ENCODE results near the gene FILIP1L.

Gene FILIP1L

DNA sequence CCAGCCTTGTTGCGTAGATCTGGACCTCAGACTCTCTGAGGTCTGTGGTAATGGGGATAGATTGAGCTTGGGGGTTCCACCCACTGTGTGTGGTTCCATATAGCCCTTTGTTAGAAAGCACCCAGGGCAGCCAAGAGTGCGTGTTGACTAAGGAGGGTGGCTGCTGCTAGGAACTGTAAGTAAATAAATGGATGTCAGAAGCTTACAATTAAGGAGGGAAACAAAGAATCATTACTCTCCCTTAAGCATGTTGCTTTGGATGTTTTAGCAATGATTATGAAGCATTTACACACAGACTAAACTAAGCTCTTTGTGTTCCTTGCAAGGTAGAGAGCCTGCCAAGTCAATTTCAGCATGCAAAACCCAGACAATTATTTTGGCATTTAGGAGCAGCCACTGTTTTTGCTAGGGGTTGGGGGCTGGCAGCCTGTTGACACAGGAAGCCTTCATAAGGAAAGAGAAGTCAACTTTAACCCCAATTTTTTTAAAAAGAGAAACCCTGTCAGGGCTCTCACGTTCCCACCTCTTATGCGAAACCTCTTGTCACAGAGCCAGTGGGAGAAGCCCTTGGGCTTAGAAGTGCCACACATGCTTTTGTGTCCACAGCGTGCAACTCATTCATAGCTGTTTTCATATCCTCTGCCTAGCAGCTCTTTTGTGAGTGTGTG, 168.8 kb downstream of the FILIP1L start:
- DNase-seq, result no peak

DNA sequence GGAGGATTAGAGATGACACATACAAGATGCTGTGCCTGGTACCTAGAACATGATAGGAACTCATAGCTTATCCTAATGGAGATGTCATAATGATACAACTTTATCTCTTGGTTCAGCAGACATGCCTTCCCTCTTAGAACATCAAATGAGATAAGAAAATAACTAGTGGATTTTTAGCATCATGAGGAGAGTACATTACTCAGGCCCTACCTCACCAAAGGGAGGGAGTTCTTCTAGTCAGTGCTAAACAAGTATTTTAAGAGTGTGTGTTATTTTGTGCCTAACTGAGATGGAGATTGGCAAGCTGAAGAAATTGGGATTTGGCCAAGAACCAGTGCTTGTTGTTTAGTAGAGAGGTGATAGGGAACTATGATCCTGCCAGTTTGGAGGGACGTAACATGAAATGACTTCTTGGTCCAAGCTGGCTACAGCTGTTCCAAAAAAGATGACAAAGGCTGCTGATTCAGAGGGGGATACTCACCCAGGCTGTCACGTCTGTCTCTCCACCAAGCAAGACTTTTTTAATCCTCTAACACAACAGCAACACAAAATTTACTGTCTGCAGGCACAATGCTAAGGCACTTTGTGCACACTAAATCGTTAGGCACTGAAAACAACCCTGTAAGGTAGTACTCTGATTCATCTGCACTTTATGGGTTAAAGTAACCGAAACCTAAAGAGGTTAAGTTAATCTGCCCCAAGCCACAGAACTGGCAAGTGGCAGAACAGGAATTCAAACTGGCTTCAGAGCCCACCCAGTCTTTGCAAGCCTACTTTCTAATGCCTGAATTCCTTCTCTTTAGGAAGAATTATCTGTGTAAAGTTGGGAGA, 170.2 kb downstream of the FILIP1L start:
- no peak for DNase-seq

DNA sequence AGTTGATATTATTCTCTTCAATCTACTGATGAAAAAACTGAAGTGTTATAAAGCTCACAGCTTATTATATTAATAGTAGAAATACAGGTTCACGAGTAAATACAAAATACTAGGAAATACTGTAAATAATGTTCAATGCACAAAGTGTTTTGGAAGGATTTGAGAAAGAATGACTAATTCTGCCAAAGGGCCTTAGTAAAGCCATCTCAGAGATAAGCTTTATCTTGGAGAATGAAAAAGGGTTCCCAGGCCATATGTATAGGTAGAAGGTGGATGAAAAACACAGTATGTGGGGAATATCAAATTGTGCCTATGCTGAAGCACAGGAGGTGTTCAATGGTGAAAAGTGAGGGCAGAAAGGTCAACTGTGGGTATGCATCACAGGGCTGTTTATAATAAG, 173.1 kb downstream of the FILIP1L start:
- no peak for DNase-seq

DNA sequence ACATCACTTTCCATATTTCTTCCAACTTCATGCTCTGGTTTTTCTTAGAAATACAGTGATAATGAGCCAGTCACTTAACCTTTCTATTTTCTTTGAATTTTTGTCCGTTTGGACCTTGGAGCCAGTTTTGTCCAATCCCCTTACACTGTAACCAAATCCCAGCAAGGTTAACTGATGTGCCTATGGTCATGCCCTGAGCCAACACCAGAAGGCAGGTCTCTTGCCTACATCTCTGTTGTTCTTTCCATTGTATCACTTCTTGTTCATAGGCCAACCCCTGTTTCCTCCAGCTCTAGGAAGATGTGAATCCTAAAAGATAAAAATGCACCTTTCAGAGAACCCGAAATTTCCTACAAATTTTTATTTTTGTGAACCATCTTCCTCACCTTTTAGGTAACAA, 174.0 kb downstream of the FILIP1L start:
- no peak for DNase-seq

DNA sequence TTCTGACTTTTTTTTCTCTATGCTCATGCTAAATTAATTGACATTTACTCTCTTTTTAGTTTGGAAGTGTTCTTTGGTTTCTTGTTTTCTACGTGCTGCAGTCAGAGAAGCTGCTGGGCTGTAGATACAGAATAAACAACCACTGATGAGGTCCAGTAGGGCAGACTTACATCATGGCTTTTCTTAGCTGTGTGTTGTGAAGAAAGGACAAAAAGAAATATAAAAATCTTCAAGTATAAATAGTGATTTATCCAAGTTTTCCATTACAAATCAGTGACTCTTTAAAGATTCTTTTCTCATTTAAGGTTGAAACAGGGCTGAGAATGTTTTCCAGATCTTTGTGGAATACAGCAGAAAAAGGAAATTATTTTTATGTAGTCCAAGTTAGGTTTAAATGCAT, 174.4 kb downstream of the FILIP1L start:
- DNase-seq, result no peak

DNA sequence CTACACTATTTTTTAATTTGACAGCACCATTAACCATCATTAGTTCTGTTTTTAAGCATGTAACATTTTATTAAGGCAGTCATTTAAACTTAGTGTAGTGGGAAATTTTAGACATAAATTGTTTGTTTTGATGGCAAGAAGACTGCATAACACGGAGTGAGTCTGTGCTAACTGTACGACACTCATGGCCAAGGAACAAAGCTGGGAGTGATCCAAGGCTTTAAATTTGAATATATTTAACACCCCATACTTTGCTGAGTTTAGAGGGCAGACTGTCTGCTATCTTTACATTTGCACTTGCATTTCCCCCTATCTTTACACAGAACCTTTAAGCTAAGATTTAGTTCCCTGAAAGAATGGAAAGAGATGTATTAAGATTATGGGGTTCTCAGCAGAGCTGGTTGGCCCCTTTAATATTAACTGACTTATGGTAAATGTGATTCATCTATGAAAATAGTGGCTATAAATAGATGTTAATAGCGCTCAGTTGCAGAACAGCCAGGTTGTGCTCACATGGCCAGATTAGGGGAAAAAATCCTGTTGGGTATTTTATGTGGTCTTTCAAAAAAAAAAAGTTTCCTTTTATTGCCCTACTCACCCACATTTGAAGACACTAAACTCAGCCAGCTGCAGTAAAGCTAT, 175.9 kb downstream of the FILIP1L start:
- no peak for DNase-seq

DNA sequence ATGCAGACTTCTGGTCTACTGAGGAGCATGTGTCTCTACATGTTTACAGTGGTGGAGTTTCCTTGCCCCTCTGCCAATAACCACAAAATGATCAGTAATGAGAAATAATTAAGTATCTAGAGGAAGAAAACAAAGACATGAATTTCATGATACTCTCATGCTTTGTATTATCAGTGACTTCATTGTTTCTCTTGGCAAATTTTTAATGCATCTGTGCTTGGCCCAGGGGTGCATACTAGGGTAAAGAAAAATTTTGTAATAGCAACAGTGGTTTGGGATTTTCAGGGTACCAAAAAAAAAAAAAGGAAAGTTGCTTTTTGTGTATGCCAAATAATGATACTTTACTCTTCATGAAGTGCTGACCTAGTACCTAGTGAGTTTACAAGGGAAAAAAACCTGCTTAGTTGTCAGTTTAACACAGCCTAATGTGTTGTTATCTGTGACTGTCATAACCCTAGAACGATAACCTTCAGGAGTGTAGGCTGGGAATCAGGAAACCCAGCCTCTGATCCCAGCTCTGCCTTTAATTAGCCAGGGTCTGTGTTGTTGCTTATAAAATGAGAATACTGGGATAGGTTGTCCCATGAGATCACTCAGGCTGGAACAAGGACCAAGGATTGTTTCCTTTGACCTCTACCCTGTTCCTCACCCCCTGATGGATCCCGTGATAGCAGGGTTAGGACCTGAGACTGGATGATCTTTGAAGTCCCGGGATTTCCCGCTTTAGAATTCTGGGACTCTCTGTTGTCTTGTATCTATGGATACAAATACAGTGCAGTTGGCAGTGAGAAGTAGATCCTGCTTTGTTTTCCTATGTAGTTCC, 179.1 kb downstream of the FILIP1L start:
- DNase-seq, result no peak

DNA sequence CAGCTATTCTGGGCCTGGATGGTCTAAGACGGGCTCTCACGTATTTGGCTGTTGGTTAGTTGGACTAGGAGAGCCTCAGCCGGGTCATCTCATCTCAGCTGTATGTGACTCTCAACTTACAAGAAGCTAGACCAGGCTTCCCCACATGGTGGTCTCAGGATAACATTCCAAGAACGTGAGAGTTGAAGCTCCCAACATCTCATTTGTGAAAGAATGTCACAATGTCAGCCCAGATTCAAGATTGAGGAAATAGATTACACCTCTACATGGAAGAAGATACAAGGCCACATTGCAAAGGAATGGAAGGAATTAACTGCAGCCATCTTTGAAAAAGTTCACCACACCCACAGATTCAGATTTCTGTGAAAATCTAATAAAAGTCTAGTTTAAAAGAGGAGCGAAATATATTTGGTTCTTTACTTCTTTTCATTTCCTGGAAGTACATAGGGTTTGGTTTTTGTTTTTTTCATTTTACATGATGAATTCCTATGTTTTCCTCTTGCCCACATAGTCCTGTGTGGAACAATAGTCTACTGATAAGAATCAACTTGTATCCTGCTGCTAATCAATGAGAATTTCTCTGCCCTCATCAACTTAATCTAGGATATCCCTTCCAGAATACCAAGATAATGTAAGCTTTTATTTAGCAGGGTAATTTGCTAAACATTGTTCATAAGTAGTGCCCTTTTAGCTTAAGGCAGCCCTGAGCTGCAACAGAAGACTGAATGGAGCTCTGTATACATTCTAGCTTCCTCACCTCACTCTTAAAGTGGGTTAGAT, 180.1 kb downstream of the FILIP1L start:
- no peak for DNase-seq

DNA sequence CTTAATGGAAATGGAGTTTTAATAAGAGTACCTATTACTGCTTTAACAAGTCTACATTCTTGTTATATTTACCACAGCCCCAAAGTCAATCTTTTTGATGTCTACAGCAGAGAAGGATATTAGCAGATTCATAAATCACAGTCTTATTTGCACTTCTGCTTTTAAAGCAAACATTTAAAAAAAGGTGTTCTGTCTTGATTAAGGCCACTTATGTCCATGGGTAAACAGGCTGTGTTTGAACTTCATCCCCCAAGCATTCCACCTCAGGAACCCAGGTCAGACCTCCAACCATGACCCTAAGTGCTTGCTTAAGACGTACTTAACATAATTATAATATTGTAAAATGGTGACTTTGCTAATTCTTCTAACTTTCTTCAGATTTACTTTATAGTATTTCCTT, 183.2 kb downstream of the FILIP1L start:
- DNase-seq, result no peak

DNA sequence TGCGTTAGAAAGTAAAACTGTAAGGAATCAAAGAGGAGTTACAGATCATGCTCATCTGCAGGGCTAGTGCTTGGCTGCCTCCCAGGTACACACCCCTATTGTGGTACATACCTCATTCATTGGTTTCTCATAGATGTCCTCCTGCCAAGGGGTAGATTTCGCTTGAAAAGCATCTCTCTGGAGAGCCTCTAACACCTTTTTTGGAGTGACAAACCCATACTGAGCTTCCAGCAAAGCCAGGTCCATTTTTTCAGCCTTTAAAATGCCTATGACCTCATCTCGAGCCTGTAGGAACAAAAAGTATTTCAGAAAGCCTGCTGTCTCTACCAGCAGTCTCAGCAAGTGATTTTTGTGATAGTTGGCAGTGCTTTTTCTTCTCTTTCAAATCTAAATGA, 184.6 kb downstream of the FILIP1L start:
- DNase-seq, result no peak

DNA sequence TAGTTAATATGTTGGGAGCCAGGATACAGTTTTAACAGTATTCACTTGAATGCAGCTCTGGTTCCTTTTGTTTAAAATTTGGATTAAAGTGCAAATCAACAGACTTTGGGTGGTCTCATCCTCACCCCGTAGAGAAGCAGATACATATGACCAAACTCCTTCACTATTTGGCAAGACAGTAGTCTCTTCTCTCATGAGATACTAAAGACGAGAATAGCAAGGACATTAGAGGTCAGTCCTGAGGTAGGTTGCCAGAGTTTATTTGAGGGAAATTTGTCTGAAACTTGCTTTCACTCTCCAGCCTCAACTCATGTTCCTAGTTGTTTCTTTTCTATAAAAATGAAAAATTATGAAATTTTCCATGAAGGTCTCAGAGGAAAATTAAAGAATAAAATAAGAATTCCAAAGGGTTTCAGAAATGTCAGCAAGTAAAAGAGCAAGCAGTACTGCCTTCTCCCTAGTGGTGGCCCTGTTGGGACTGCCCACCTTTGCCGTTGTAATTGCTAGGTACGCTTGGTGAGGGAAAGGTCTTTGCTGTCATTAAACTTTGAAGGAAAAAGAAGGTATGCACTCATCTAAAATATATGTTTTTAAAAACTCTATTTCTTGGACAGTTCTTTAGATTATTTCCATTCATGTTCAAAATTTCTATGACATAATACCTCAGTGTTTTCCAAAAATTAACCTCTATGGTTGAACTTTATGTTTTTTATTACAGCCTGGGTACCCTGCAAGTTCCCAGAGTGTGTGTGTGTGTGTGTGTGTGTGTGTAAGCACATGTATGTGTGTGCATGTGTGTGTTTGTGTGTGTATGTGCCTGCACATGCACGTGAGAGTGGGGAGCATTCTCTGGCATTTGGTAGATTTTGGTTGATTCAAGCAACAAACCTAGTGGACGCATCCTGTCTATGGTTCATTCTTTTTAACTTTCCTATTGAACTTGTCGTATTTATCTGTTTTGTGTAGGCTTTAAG, 185.2 kb downstream of the FILIP1L start:
- DNase-seq, result no peak

DNA sequence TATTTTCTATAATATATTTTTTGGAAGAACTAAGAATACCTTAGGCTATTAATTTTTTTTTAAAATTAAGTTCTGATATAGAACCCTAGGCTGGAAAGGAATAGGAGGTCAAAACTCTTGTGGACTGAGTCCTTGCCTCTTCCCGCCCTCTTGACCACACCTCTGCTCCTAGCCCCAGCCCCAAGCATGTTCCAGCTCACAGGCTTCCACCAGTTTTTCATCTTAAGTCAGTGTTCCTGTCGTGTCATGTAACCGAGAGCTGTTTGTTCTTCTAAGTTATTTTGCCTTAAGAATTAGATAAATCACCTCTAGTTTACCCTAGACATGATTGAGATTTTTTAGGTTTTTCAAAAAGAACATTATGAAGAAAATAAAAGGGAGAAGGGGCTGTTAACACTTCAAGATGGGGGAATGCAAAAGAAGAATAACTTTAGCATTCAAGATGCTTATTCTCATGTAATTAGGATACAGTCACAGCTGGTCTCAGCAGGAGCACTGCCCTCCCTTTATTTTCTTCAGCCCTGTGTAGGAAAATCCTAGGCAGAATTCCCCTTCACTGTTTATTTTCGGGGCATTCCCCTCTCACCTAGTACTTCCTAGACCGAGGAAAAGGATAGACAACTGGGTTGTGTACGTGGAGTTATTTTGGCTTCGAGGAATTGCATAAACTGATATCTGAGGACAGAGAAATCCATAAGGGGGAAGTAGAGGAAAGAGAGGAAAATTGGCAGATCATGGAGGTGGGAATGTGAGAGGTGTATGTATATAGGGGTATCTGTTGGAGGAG, 186.4 kb downstream of the FILIP1L start:
- no peak for DNase-seq

DNA sequence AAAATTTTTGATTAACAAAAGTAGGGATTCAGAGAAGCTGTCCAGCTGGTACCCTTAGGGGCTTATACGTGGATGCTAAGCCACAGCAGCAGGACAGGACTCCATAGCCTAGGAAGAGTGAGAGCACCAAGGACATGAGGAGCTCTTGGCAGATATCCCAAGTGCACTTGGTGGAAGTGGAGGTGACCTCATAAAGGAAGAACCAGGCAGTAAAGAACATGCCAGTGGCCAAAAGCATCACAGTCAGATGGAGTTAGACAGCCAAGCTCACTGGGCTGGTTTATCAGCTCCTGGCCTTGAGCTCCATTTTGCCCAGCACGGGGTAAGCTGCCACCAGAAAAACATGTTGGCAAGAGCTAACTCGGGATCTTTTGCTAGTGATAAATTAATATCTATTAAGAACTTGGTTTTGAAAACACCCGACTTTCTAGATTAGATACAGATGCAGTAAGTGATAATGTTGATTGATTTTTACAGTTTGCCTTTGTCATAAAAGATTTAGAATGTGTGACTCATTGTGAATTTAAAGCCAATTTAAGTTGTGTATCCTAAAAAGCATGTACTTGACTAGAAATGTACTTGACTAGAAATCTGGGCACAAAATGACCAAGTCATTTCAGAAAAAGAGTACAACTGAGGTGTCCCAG, 188.6 kb downstream of the FILIP1L start:
- DNase-seq, result no peak

DNA sequence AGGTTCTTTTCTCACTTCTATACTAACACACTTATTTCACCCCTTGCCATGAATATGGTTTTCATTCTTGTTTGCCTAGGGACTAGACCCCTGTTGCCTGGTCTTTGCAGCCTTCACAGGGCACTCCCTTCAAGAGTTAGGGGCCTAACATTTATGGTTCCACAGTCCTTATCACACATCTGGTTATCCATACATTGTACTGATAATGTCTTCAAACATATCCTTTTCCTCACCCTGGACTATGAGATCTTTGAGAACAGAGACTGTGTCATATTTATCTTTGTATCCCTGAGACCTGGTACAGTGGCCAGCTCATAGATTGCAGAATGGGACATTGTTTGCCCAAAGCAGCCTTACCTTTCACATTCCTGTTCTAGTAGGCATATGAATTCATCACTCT, 190.4 kb downstream of the FILIP1L start:
- no peak for DNase-seq

DNA sequence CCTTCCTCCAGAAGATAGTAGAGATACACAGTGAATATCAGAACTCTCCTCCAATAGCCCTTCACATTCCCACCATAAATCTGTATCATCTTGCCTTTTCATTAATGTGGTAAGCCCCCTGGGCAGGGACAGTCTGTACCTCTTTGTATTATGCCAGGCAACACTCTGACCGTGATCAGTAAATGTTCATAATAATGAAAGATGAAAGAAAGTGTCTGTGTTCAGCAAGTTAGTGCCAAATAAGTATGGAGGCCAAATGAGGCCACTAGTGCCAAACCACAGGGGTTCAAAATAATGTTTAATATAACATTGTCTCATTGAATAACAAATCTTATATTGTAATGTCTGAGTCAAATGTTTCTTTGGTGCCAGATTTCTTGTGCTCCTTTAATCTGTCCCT, 192.3 kb downstream of the FILIP1L start:
- no peak for DNase-seq

DNA sequence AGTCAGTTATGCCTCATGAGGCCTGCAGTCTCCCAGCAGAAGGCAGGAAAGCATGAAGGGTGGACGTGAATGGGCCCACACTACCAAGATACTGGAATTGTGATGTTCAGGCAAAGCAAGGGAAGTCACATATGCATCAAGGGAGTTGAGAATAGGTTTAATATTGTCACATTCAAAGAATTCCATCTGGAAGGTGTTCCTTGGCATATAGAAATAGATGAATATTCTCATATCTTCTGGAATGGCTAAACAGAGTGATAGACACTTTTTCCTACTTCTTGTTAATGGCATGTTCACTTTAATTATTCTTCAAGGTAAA, 193.0 kb downstream of the FILIP1L start:
- no peak for DNase-seq

DNA sequence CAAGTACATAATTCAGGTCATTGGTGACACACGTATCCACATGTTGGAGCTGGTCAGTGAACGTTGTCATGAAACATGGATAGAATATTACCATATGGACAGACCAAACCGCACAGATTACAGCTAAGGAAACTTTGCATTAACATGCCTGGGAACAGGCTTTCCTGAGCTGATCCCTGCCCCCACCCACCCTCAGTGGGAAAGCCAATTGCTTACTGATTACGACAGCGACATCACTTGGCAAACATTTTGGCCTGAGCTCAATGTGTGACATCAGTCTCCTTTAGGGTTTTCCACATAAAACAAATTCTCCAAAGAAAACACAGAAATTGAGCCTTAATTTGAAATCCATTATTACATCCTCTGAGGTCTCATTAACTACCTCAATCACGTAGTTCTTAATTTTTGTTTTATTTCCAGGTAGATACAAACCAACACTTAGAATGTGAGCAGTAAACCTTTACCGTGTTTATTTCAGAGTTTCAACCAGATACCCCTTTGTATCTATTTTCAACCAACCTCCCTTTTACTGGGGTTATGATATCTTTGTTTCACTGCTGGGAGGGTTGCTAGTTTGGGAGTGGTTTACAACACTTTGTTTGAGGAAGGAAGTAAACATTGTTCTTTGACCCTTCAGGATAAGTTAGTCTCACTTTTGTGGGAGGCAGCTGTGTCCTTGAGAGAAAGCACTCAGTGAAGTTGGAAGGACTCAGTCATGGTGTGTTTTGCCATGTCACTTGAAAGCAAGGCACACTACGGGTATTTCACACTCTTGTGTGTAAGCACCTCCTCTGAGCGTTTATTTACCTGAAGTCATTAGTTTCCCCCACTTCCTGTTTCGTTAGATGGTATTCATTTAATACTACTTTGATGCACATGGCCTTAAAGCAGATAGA, 193.6 kb downstream of the FILIP1L start:
- DNase-seq, result no peak

DNA sequence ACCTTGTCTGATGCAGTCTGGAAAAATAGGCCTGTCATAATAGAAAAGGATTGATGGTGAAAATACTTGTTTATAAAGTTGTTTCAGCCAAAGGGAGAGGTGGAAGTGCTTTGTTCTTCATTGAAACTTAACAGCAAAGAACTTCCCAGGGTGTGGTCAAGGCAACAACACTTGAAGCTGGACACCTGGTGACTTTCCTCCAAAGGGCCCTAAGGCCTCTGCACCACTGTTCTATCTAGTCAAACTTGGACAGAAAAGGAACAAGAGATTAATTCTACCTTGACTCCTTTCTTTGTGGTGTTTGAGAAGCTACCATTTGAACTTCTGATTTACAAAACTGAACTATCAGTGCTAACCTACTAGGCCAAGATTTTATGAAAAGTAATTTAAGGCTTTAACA, 194.6 kb downstream of the FILIP1L start:
- DNase-seq, result no peak

DNA sequence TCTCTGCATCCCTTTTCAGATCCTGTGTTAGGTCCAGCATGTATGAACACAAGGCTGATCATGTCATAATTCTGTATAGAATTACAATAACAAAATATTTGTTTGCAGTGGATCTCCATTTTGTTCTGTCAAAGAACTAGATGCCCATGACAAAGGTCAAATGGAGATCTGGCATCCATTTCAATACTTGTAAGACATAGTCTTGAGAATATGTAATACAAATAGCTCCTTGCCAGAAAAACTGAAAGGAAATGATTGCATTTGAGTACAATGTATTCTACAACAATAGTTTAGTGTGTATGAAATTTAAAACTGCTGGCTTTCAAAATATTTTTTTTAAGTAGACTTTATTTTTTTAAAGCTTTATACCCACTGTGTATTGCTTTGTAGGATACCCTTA, 195.6 kb downstream of the FILIP1L start:
- DNase-seq, result no peak

Measured in NCI-H1694 (cell line).